H9 (cell line): ENCODE data around the gene KRTAP1-4. TPM values are rescaled to one million over a fixed set of nuclear protein-coding genes. Genes with fewer than 3 reads are reported as not detected.

Experiments
- DNase-seq: peaks from one replicate; pipeline ENCODE4 v3.0.0-alpha.2; 2017
- H2AFZ ChIP-seq: one replicate; pipeline ENCODE4 v1.6.1; 2013; ENCODE audit warnings: mild to moderate bottlenecking, low read length, control low read depth, moderate library complexity
- H2AK5ac ChIP-seq: 2 replicates; pipeline ENCODE4 v1.6.1; 2013; ENCODE audit warnings: low read length, control low read depth, mixed read lengths; ENCODE audit not compliant: insufficient read length
- H2BK120ac ChIP-seq: one replicate; pipeline ENCODE4 v1.6.1; 2013; ENCODE audit warnings: low read depth, mild to moderate bottlenecking, low read length, control low read depth, inconsistent platforms; ENCODE audit not compliant: poor library complexity, severe bottlenecking
- H2BK12ac ChIP-seq: 2 replicates; pipeline ENCODE4 v1.6.1; 2013; ENCODE audit warnings: low read length, control low read depth, mixed read lengths, low read depth; ENCODE audit not compliant: insufficient read length
- H2BK15ac ChIP-seq: 2 replicates; pipeline ENCODE4 v1.6.1; 2013; ENCODE audit warnings: low read depth, low read length, control low read depth
- H2BK20ac ChIP-seq: one replicate; pipeline ENCODE4 v1.6.1; 2013; ENCODE audit warnings: low read depth, mild to moderate bottlenecking, low read length, control low read depth, inconsistent platforms; ENCODE audit not compliant: poor library complexity, severe bottlenecking
- H2BK5ac ChIP-seq: 2 replicates; pipeline ENCODE4 v1.6.1; 2013; ENCODE audit warnings: low read length, control low read depth, mixed read lengths; ENCODE audit not compliant: insufficient read length
- H3K14ac ChIP-seq: 2 replicates; pipeline ENCODE4 v1.6.1; 2013; ENCODE audit warnings: low read length, control low read depth; ENCODE audit not compliant: insufficient read depth
- H3K18ac ChIP-seq: 2 replicates; pipeline ENCODE4 v1.6.1; 2013; ENCODE audit warnings: low read depth, mild to moderate bottlenecking, mixed read lengths, low read length, control low read depth; ENCODE audit not compliant: insufficient read length
- H3K23ac ChIP-seq: 2 replicates; pipeline ENCODE4 v1.6.1; 2013; ENCODE audit warnings: low read length, control low read depth, mixed read lengths, low read depth; ENCODE audit not compliant: insufficient read length
- H3K23me2 ChIP-seq: 2 replicates; pipeline ENCODE4 v1.6.1; 2013; ENCODE audit warnings: low read depth, mild to moderate bottlenecking, mixed read lengths, low read length, control low read depth; ENCODE audit not compliant: insufficient read length, poor library complexity, severe bottlenecking
- H3K27ac ChIP-seq: 2 replicates; pipeline ENCODE4 v1.5.1; 2013; ENCODE audit warnings: low read length, control low read depth, mixed read lengths, low read depth; ENCODE audit not compliant: insufficient read length
- H3K27me3 ChIP-seq: 2 replicates; pipeline ENCODE4 v1.6.1; 2013; ENCODE audit warnings: low read length, control low read depth, inconsistent platforms; ENCODE audit not compliant: insufficient read depth
- H3K4ac ChIP-seq: 2 replicates; pipeline ENCODE4 v1.6.1; 2013; ENCODE audit warnings: low read depth, mild to moderate bottlenecking, control low read depth, inconsistent platforms, low read length, moderate library complexity
- H3K4me1 ChIP-seq: 2 replicates; pipeline ENCODE4 v1.6.1; 2013; ENCODE audit warnings: low read length, control low read depth, inconsistent platforms; ENCODE audit not compliant: insufficient read depth
- H3K4me2 ChIP-seq: 2 replicates; pipeline ENCODE4 v1.6.1; 2013; ENCODE audit warnings: low read length, control low read depth, mixed read lengths; ENCODE audit not compliant: insufficient read length, insufficient read depth
- H3K56ac ChIP-seq: 2 replicates; pipeline ENCODE4 v1.6.1; 2013; ENCODE audit warnings: low read depth, mild to moderate bottlenecking, mixed read lengths, low read length, control low read depth; ENCODE audit not compliant: insufficient read length
- H3K79me1 ChIP-seq: 2 replicates; pipeline ENCODE4 v1.6.1; 2013; ENCODE audit warnings: low read depth, mild to moderate bottlenecking, moderate library complexity, low read length, control low read depth, inconsistent platforms; ENCODE audit not compliant: insufficient read depth, poor library complexity, severe bottlenecking
- H3K79me2 ChIP-seq: 2 replicates; pipeline ENCODE4 v1.6.1; 2013; ENCODE audit warnings: low read length, control low read depth, inconsistent platforms; ENCODE audit not compliant: insufficient read depth
- H3K9ac ChIP-seq: 2 replicates; pipeline ENCODE4 v1.6.1; 2013; ENCODE audit warnings: low read length, control low read depth, mixed read lengths; ENCODE audit not compliant: insufficient read length; ENCODE audit errors: extremely low read depth
- H3K9me3 ChIP-seq: one replicate; pipeline ENCODE4 v1.6.1; 2013; ENCODE audit warnings: low read depth, low read length, inconsistent platforms; ENCODE audit not compliant: control insufficient read depth
- H3T11ph ChIP-seq: one replicate; pipeline ENCODE4 v1.6.1; 2013; ENCODE audit warnings: mild to moderate bottlenecking, low read length, control low read depth, inconsistent platforms
- H4K20me1 ChIP-seq: one replicate; pipeline ENCODE4 v1.6.1; 2013; ENCODE audit not compliant: control insufficient read depth, insufficient read length, insufficient read depth
- H4K5ac ChIP-seq: 2 replicates; pipeline ENCODE4 v1.6.1; 2013; ENCODE audit warnings: low read depth, mild to moderate bottlenecking, mixed read lengths, low read length, control low read depth; ENCODE audit not compliant: insufficient read length
- H4K8ac ChIP-seq: replicated peaks from 2 replicates; pipeline ENCODE4 v1.6.1; 2013; ENCODE audit warnings: low read length, control low read depth, mixed read lengths, low read depth; ENCODE audit not compliant: insufficient read length
- H4K91ac ChIP-seq: 2 replicates; pipeline ENCODE4 v1.6.1; 2013; ENCODE audit warnings: low read depth, mild to moderate bottlenecking, moderate library complexity, mixed read lengths, low read length, control low read depth; ENCODE audit not compliant: insufficient read length
- H3K27ac Mint-ChIP-seq, 3 experiments: 2 replicates in 2 of 3; 3 replicates in 1 of 3; pipeline ENCODE4 v1.8.0; 2020 to 2021; ENCODE audit warnings: mixed read lengths in 3 of 3, mild to moderate bottlenecking in 1 of 3, moderate library complexity in 1 of 3
- H3K27me3 Mint-ChIP-seq: 2 replicates; pipeline ENCODE4 v1.8.0; 2021; ENCODE audit warnings: low read depth, mild to moderate bottlenecking, moderate library complexity, mixed read lengths
- H3K36me3 Mint-ChIP-seq, 3 experiments: 2 replicates in 2 of 3; 3 replicates in 1 of 3; pipeline ENCODE4 v1.8.0; 2020 to 2021; ENCODE audit warnings: low read depth in 3 of 3, mixed read lengths in 3 of 3; ENCODE audit not compliant: insufficient read depth in 1 of 3
- H3K4me1 Mint-ChIP-seq, 2 experiments: 2 replicates each; pipeline ENCODE4 v1.8.0; 2020; ENCODE audit warnings: mixed read lengths in 2 of 2
- H3K4me3 Mint-ChIP-seq, 2 experiments: 2 replicates in 1 of 2; 3 replicates in 1 of 2; pipeline ENCODE4 v1.8.0; 2020 to 2021; ENCODE audit warnings: mild to moderate bottlenecking in 2 of 2, mixed read lengths in 2 of 2, moderate library complexity in 1 of 2
- H3K9me3 Mint-ChIP-seq, 2 experiments: 2 replicates in 1 of 2; 3 replicates in 1 of 2; pipeline ENCODE4 v1.8.0; 2020; ENCODE audit warnings: mild to moderate bottlenecking in 2 of 2, mixed read lengths in 2 of 2, moderate library complexity in 1 of 2
- WGBS: extraction: QIAGEN DNeasy Blood & Tissue Kit; methylation state at CpG from one replicate; pipeline ENCODE4 v1.1.7; 2013; ENCODE audit warnings: missing lambda C conversion rate, low lambda C conversion rate, mixed read lengths; ENCODE audit not compliant: insufficient read length; ENCODE audit errors: extremely low coverage; 5-methylcytosine and 5-hydroxymethylcytosine counted together
- total RNA-seq: library from RNA; stranded (reverse); gene quantifications from 2 replicates; pipeline ENCODE4 v1.2.1, GENCODE V29; 2021
- TF ChIP-seq, protein P1 (sequence below): fragments of 200-600 bp; sonication (generic); conservative IDR thresholded peaks from 3 replicates; pipeline ENCODE4 v1.8.0; 2021; ENCODE audit warnings: antibody characterized with exemption, mild to moderate bottlenecking

The KRTAP1-4 gene
- total RNA-seq, 1 experiment from 2014 or later: not detected

DNA sequence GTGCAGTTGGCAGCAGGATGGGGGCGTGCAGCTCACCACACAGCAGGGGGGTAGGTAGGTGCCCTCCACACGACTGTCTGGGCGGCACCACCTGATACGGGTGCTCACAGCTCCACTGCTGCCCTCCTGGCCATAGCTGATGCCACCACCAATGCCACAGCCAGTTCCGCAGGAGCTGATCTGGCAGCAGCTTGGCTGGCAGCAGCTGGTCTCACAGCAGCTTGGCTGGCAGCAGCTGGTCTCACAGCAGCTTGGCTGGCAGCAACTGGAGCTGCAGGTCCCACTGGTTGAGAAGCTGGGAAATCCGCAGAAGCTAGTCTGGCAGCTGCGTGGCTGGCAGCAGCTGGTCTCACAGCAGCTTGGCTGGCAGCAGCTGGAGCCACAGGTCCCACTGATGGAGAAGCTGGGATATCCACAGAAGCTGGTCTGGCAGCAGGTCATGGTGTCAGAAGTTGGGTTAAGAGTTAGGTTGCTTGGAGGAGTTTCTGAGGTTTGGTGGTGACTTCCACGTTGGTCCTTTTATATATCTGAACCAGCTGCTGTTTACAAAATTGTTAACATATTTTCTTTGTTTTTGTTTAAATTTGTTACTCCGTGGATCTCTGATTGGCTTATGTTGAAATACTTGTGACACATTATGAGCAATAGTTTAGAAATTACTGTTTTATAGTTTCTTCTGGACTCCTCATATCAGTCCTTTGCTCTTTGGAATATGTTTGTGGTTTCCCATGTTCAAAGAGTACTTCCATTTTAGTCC is 3.1 kb downstream of the KRTAP1-4 start, which contains the start of gene KRTAP1-5:
KRTAP1-5 (minus strand) TSS at position 494 of the 757 bp plus-strand sequence; CDS start at position 441, 53 bp downstream.
- H3K23ac ChIP-seq: no peak within 1 kb of the TSS
- no peaks in the 10 kb centered on the region for H3K4me1 Mint-ChIP-seq
- no peak for DNase-seq
- no peak within 1 kb of the TSS for H2BK12ac ChIP-seq
- no peak within 1 kb of the TSS for H3K27ac Mint-ChIP-seq
- no peak within 1 kb of the TSS for H3K4ac ChIP-seq
- H3K9ac ChIP-seq: no peak within 1 kb of the TSS
- no peak within 1 kb of the TSS for H3K56ac ChIP-seq
- H2BK15ac ChIP-seq: no peak within 1 kb of the TSS
- H3K4me3 Mint-ChIP-seq: no peak within 1 kb of the TSS
- H3K36me3 Mint-ChIP-seq: no peaks in the 10 kb centered on the region
- H2BK5ac ChIP-seq: no peak within 1 kb of the TSS
- peaks cover 0 to 3% of the 10 kb centered on the region in 2 experiments; a peak in 1 of 5 replicates for H3K9me3 Mint-ChIP-seq
- H3K9me3 ChIP-seq: no peaks in the 10 kb centered on the region
- H2BK20ac ChIP-seq: no peak within 1 kb of the TSS
- no peak within 1 kb of the TSS for H4K5ac ChIP-seq
- H3K14ac ChIP-seq: no peak within 1 kb of the TSS; the same call in 1 of the 2 replicates
- H3K4me1 ChIP-seq: no peaks in the 10 kb centered on the region
- no peak within 1 kb of the TSS for H2AK5ac ChIP-seq
- no peaks in the 10 kb centered on the region for H3K27me3 ChIP-seq
- H3K23me2 ChIP-seq: no peaks in the 10 kb centered on the region
- TF ChIP-seq, protein P1, sequence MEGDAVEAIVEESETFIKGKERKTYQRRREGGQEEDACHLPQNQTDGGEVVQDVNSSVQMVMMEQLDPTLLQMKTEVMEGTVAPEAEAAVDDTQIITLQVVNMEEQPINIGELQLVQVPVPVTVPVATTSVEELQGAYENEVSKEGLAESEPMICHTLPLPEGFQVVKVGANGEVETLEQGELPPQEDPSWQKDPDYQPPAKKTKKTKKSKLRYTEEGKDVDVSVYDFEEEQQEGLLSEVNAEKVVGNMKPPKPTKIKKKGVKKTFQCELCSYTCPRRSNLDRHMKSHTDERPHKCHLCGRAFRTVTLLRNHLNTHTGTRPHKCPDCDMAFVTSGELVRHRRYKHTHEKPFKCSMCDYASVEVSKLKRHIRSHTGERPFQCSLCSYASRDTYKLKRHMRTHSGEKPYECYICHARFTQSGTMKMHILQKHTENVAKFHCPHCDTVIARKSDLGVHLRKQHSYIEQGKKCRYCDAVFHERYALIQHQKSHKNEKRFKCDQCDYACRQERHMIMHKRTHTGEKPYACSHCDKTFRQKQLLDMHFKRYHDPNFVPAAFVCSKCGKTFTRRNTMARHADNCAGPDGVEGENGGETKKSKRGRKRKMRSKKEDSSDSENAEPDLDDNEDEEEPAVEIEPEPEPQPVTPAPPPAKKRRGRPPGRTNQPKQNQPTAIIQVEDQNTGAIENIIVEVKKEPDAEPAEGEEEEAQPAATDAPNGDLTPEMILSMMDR: no peak
- no peak within 1 kb of the TSS for H4K91ac ChIP-seq
- no peaks in the 10 kb centered on the region for H3K79me1 ChIP-seq
- H3K27me3 Mint-ChIP-seq: peaks cover 5% of the 10 kb centered on the region; the same call in 1 of the 2 replicates
- H2BK120ac ChIP-seq: no peak within 1 kb of the TSS
- no peak within 1 kb of the TSS for H4K8ac ChIP-seq
- no peak within 1 kb of the TSS for H3K18ac ChIP-seq
- H4K20me1 ChIP-seq: no peaks in the 10 kb centered on the region
- no peak within 1 kb of the TSS for H2AFZ ChIP-seq
- no CpG with 5 or more reads among the region's 9 CpGs for WGBS
- no peaks in the 10 kb centered on the region for H3K79me2 ChIP-seq
- no peak within 1 kb of the TSS for H3T11ph ChIP-seq
- H3K4me2 ChIP-seq: no peak within 1 kb of the TSS
- H3K27ac ChIP-seq: no peak within 1 kb of the TSS
